ENCODE results near the gene ZNF256. TPM values are rescaled to one million over a fixed set of nuclear protein-coding genes. Genes with fewer than 3 reads are reported as not detected.
"Not testable (repeated sequence)": the region's sequence is repeated elsewhere in the genome, so short reads cannot be mapped to it uniquely, and the experiment has no call there.

Gene ZNF256
- total and polyA plus RNA-seq, 9 of the 15 experiments (the other 6 are each of a cell fraction or from before 2014, with no cell fraction given) = 0.07 to 0.36 (median 0.21) TPM; not detected in 1

- TF ChIP-seq KDM5B (IDR thresholded peaks at IDR 0.05; ENCODE audit: insufficient replicate concordance, low read depth, low read length) (peak; percentile 62), ZNF318 (IDR thresholded peaks at IDR 0.05; ENCODE audit: borderline replicate concordance in 1 of 2, low read depth in 1 of 2) (peak in 1 of 2 experiments; percentile 49; a peak in 1 of 4 replicates), POLR2B (IDR thresholded peaks at IDR 0.05; ENCODE audit: low read depth, partially characterized antibody) (peak; percentile 54), GABPA (tag; conservative IDR thresholded peaks at IDR 0.05; ENCODE audit: low read depth) (peak; percentile 90), ZEB2 (IDR thresholded peaks at IDR 0.05) (peak; percentile 47; the same call in 1 of the 2 replicates), RB1 (IDR thresholded peaks at IDR 0.05; ENCODE audit: low read depth) (peak; percentile 95), ESRRA (IDR thresholded peaks at IDR 0.05; ENCODE audit: borderline replicate concordance, low read depth) (peak; percentile 50; the same call in 1 of the 2 replicates), CTBP1 (IDR thresholded peaks at IDR 0.05; ENCODE audit: borderline replicate concordance) (peak; percentile 92), SIX5 (IDR thresholded peaks at IDR 0.05; ENCODE audit: borderline replicate concordance in 1 of 2, insufficient read depth in 1 of 2, low read depth in 1 of 2, low read length in 2 of 2) (peak; percentile 70 to 73), PKNOX1 (IDR thresholded peaks at IDR 0.05) (peak; percentile 99), GMEB1 (CRISPR knock-in tag; IDR thresholded peaks at IDR 0.05) (peak; percentile 99), ATF1 (tag; IDR thresholded peaks at IDR 0.05) (peak; percentile 93), DIDO1 (tag; IDR thresholded peaks at IDR 0.05; ENCODE audit: low read depth) (0 out of 2 replicates have a peak, but pooled peaks have one; percentile 67)
- not testable (repeated sequence) for TF ChIP-seq ATF1 (CRISPR knock-in tag; IDR thresholded peaks at IDR 0.05)
Measured at GRCh38 chr19:57916168-57916995, 31.1 kb downstream of the ZNF256 start, which contains the start of gene ZNF417 (continued).

Data from K562 (cell line).